GM12891 (cell line): ENCODE results near the gene TNS1.

Source experiments
- PAX5 ChIP-seq: IDR thresholded peaks from 2 replicates; pipeline ENCODE4 v1.6.1; 2011; ENCODE audit warnings: low read length, moderate library complexity, mild to moderate bottlenecking; ENCODE audit not compliant: insufficient read depth, severe bottlenecking
- POLR2A ChIP-seq: IDR thresholded peaks from 2 replicates; pipeline ENCODE4 v1.6.1; 2011; ENCODE audit warnings: low read depth, low read length, control low read depth
- POLR2AphosphoS5 ChIP-seq: IDR thresholded peaks from 2 replicates; pipeline ENCODE4 v1.6.1; 2011; ENCODE audit warnings: low read depth, low read length, control low read depth
- POU2F2 ChIP-seq: IDR thresholded peaks from 2 replicates; pipeline ENCODE4 v1.6.1; 2011; ENCODE audit warnings: low read depth, mild to moderate bottlenecking, control low read depth, low read length, moderate library complexity
- SPI1 ChIP-seq: IDR thresholded peaks from 2 replicates; pipeline ENCODE4 v1.6.1; 2011; ENCODE audit warnings: low read depth, low read length, control low read depth
- TAF1 ChIP-seq: IDR thresholded peaks from 2 replicates; pipeline ENCODE4 v1.6.1; 2011; ENCODE audit warnings: low read depth, low read length, control low read depth

DNA sequence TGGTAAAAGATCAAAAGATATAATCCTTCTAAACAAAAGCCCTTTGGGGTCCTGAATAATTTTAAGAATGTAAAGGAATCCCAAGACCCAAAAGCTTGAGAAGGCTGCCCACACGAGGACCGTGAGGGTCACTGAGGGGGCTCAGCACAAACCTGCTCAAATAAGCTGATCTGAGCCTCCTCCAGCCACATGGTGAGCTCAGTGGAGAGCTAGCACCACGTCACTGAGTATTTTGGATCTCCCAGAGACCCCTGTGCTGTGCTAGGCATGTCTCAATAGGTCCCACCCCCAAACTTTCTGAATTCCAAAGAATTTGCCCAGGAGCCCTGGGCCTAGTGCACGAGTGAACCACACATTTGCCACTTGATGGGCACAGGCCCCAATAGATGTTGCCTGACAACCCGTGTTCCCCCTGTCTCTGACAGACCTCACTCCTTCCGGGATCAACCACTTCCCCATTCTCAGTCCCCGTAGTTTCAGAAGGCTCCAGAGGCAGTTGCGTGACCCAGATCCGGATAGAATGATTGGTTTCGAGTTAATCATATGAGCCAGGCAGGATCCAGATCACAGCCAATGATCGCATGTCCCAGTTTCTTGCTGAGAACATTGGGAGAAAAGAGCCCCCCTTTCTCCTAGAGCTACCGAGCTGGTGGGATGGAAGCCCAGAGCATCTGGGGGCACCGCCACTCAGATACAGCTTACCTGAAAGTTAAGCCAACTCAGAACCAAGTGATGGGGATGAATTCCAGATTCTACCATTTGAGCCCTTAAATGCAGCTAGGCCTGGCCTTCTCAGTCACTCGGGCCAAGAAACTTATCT, 203.8 kb downstream of the TNS1 start:
- TF ChIP-seq POLR2AphosphoS5 (no peak), POLR2A (no peak), TAF1 (no peak), POU2F2 (no peak), PAX5 (no peak), SPI1 (peak; percentile 96)
